ENCODE measurements around the gene FAM163A.

DNA sequence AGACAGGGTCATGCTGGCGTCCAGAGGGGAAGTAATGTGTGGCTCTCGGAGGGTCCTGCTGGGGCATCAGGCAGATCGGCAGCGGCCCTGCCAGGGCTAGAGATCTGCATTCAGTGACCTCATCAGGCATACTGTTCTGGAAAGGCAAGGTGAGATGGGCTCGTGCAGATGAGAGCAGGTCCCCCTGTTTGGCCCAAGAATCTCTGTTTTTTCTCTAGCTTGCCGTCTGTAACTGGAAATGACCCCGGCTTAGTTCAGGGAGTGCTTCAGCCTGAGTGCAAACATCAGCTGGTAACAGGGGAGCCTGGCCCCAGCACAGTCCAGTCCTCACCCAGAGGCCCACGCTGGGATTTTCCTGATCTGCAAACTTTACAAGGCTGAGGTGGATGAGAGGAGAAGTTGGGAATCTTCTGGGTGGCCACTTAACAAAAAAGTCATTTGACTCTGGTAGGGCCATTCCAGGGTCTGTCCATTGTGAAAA, 2.1 kb downstream of the FAM163A start:
- TF ChIP-seq CTCF (conservative IDR thresholded peaks at IDR 0.05), result no peak
- TF ChIP-seq ZFX (IDR thresholded peaks at IDR 0.05), result no peak
